Measurements from ENCODE around the gene ZNF200.
A peak's percentile ranks its signal among the peaks of the same experiment; 100 is the strongest.
"Not testable (repeated sequence)": the region's sequence is repeated elsewhere in the genome, so short reads cannot be mapped to it uniquely, and the experiment has no call there.

ZNF200 gene

GRCh38 chr16:3234857-3235561 is at the start of gene ZNF200:
ZNF200 (minus strand) TSS chr16:3235158; CDS start chr16:3233755, 1,403 bp downstream.
- DNase-seq, result peak; percentile 96

GRCh38 chr16:3283543-3284447 is 48.8 kb upstream of the ZNF200 start:
- peak; percentile 19 for DNase-seq

- DNase-seq, result peak; percentile 99
These were observed 48.0 kb upstream of the ZNF200 start, which contains the start of gene ZNF263 for GRCh38 chr16:3282730-3283542. ZNF263 (plus strand) TSS chr16:3283491; CDS start chr16:3283819, 328 bp downstream.

GRCh38 chr16:3282103-3282729 is 47.3 kb upstream of the ZNF200 start:
- peak; percentile 90 for DNase-seq

- no peak for DNase-seq
These were observed 46.4 kb upstream of the ZNF200 start for GRCh38 chr16:3281222-3281820.

DNA sequence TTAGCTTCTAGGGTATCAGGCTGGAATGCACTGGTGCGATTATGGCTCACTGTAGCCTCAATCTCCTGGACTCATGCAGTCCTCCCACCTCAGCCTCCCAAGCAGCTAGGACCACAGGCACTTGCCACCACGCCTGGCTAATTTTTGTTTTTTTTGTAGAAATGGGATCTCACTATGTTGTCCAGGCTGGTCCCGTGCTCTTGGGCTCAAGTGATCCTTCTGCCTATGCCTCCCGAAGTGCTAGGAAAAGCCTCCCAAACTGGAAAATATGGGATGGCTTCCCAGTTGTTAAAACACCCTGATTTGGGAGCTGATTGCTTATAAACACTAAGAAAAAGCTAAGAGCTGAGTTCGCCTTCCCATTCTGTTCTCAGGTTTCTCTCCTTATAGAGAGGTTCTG is 41.7 kb upstream of the ZNF200 start:
- no peak for DNase-seq

DNA sequence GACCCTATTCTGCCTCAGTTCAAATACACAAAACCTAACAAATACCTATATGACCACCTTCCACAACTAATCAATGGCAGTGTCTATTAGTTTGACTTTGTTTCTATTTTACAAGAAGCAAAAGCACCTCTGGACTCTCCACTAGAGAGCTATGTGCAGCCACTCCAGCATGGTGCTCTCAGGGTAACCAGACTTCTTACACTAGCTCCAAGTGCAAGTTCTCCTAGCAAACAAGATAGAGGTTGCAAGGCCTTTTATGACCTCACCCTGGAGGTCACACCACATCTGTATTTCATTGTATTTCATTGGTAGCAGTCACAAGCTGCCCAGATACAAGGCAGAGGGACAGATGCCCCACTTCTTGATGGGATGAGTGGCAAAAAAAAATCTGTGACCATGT is 40.0 kb upstream of the ZNF200 start:
- DNase-seq, result no peak

GRCh38 chr16:3274490-3274889 is 39.5 kb upstream of the ZNF200 start:
- peak; percentile 27 for DNase-seq

GRCh38 chr16:3271281-3271680 is 36.3 kb upstream of the ZNF200 start:
- not testable (repeated sequence) for DNase-seq

DNA sequence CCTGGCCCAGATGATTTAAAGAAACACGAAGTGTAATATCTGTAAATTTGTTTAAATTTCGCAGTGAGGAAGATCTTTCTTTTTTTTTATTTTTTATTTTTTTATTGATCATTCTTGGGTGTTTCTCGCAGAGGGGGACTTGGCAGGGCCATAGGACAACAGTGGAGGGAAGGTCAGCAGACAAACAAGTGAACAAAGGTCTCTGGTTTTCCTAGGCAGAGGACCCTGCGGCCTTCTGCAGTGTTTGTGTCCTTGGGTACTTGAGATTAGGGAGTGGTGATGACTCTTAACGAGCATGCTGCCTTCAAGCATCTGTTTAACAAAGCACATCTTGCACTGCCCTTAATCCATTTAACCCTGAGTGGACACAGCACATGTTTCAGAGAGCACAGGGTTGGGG is 35.8 kb upstream of the ZNF200 start:
- not testable (repeated sequence) for DNase-seq

- no peak for DNase-seq
These were observed 33.3 kb upstream of the ZNF200 start for GRCh38 chr16:3268294-3268693.

DNA sequence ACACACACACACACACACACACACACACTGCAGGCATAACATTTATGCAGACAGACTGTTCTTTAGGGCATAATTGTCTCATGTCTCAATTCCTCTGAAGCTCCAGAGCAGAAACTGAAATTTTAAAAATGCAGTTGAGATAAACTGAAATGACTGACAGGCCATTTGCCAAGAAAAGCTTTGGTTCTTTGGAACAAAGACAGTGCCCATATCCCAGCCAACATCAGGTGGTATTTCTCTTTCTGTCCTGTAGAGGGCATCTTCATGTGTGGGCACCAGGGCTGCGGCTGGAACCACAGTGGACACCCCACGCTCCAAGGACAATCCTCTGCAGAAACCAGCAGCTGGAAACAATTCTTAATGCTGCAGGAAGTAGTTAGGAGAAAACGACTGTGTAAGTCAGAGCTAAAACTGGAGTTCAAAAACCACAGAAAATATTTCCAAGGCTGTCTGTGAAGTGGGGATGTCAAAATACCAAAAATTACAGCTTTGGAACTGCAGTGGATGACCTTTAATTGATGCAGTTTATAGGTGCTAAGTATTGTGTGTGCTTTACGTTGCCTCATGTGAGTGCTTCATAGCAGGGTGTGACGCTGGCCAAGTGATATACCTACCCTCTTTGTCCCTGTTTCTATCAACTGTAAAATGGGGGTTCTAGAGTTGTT is 32.0 kb upstream of the ZNF200 start:
- peak; percentile 47 for DNase-seq

DNA sequence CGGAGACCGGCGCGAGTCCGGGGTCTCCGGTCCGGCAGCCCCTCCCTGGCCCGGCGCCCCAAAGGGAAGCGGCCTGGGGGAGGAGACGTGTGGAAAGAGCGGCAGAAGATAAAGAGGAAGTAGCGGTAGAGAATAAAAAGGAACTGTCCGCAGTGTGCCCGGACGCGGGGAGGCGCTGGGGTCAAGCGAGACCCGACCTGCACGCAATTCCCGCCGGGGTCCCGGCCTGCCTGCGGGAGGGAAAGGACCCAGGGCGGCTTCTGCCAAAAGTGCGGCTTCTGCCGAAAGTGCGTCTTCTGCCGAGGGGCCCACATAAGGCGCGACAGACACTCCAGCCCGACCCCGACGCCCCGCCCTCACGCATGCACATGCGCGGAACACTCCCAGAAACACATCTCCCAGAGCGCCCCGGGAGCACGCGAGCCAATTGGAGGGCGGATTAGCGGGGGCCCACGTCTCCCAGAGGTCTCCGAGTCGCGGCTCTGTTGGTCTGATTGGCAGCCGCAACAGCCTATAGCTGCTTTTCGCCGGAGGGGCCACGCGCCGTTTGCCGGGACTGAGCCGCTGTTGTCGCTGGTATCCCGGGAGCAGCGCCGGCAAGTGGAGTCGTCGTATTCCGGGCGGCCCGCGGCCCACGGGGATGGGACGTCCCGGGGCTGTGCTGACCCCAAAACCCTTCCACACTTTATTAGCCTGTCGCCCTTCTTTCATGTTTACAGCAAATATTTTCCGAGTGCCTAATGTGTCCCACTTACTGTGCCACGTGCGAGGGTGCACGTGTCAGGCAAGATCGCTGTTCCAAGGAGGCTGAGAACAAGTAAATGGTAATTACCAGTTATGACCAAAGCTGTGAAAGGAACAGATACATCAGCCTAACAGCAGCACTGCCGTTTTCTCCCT is 29.4 kb upstream of the ZNF200 start:
- DNase-seq, result peak; percentile 99

GRCh38 chr16:3262517-3262916 is 27.6 kb upstream of the ZNF200 start:
- DNase-seq, result no peak

DNA sequence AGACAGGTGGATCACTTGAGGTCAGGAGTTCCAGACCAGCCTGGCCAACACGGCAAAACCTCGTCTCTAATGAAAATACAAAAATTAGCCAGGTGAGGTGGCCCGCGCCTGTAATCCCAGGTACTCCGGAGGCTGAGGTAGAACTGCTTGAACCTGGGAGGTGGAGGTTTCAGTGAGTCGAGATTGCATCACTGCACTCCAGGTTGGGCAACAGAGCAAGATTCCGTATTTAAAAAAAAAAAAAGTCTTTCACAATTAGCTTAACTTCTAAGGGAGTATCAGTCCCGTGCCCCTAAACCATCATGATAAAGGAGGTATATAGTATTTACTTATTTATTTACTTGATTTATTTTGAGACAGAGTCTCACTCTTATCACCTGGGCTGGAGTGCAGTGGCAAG is 24.9 kb upstream of the ZNF200 start:
- no peak for DNase-seq

GRCh38 chr16:3256866-3257465 is 22.0 kb upstream of the ZNF200 start:
- DNase-seq, result no peak

GRCh38 chr16:3256146-3256865 is 21.3 kb upstream of the ZNF200 start, which contains the start of gene MEFV:
MEFV (minus strand) TSS chr16:3256633; CDS start chr16:3256587, 46 bp downstream.
- no peak for DNase-seq

DNA sequence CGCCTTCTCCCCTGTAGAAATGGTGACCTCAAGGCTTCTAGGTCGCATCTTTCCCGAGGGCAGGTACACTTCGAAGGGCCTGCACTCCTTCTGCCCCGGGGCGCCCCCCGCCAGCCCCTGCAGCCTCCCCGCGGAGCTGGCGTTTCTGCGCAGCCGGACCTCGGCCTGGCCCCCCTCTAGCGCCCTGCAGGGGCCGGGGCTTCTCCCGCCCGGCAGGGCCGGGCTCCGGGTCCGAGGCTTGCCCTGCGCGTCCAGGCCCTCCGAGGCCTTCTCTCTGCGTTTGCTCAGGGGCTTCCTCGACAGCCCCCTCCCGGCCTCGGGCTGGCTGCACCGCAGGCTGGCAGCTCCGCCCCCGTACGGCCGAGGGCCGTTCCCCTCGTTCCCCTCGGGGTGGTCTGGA is 19.4 kb upstream of the ZNF200 start:
- DNase-seq, result no peak

- no peak for DNase-seq
These were observed 18.0 kb upstream of the ZNF200 start for GRCh38 chr16:3252967-3253366.
